K562 (cell line): Measurements from ENCODE around the gene P2RY14. TPM values are rescaled to one million over a fixed set of nuclear protein-coding genes. Genes with fewer than 3 reads are reported as not detected.

Source experiments
- ATAC-seq: fragments of 200-7000 bp; cut with Tn5 transposase; 3 replicates; pipeline ENCODE4 v1.9.1; 2020; ENCODE audit warnings: moderate library complexity
- BruUV-seq: library from RNA; stranded (reverse); fragments of 400-500 nt; replicated peaks from 2 replicates; lab custom pipeline; 2021; lab: Mats Ljungman, UMichigan
- CTCF ChIA-PET: fragments of 300-600 bp; formaldehyde crosslinking; extraction: SDS; loops from one replicate; lab custom pipeline; 2021; ENCODE audit warnings: low intra/inter-chr PET ratio; lab: Yijun Ruan, JAX
- POLR2A ChIA-PET: fragments of 300-600, 350-650 bp; sonication (Branson Sonifier 250); formaldehyde crosslinking; extraction: SDS; loops from one replicate; lab custom pipeline; 2021; ENCODE audit warnings: antibody characterized with exemption, inconsistent platforms; lab: Yijun Ruan, JAX
- DNase-seq, 4 experiments: peaks; one replicate each; pipeline versions ENCODE4 v3.0.0 to v3.0.0-alpha.2; 2011 to 2018; ENCODE audit warnings: low spot score in 3 of 4, mixed read lengths in 3 of 4; ENCODE audit errors: extremely low read depth in 1 of 4
- FAIRE-seq: peaks from 2 replicates; lab custom pipeline; 2011; peaks lifted over from hg19 to GRCh38; lab: Jason Lieb, UNC
- H2AFZ ChIP-seq: 2 replicates; pipeline ENCODE4 v1.6.0; 2011; ENCODE audit warnings: low read depth, low read length, control low read depth, inconsistent platforms
- H3K27ac ChIP-seq: fragments of 200-600 bp; 3 replicates; pipeline ENCODE4 v1.8.0; 2011; ENCODE audit warnings: low read depth, mild to moderate bottlenecking, control low read depth, inconsistent platforms, low read length, moderate library complexity, mixed read lengths; ENCODE audit errors: extremely low read depth
- H3K27me3 ChIP-seq, 2 experiments: fragments of 300-600 bp in 1 of 2; 2 replicates in 1 of 2; 3 replicates in 1 of 2; pipeline versions ENCODE4 v1.6.0 to v1.8.0; 2011; ENCODE audit warnings: inconsistent platforms in 2 of 2, low read length in 2 of 2, mild to moderate bottlenecking in 1 of 2, mixed read lengths in 1 of 2, moderate library complexity in 1 of 2; ENCODE audit not compliant: control insufficient read depth in 2 of 2, insufficient read depth in 2 of 2
- H3K36me3 ChIP-seq: fragments of 300-600 bp; 3 replicates; pipeline ENCODE4 v1.8.0; 2011; ENCODE audit warnings: mild to moderate bottlenecking, low read length, inconsistent platforms; ENCODE audit not compliant: control insufficient read depth, insufficient read depth
- H3K4me1 ChIP-seq, 2 experiments: fragments of 200-600 bp in 1 of 2; replicated peaks in 1 of 2; 2 replicates in 1 of 2; 3 replicates in 1 of 2; pipeline versions ENCODE4 v1.5.1 to v1.8.0; 2011; ENCODE audit warnings: inconsistent platforms in 2 of 2, low read length in 2 of 2, mild to moderate bottlenecking in 1 of 2, mixed read lengths in 1 of 2, moderate library complexity in 1 of 2; ENCODE audit not compliant: control insufficient read depth in 2 of 2, insufficient read depth in 2 of 2
- H3K4me2 ChIP-seq: 2 replicates; pipeline ENCODE4 v1.6.1; 2011; ENCODE audit warnings: low read length, control low read depth, inconsistent platforms, mixed read lengths; ENCODE audit not compliant: insufficient read depth
- H3K4me3 ChIP-seq: fragments of 200-600 bp; sonication (generic), shearing (Covaris generic); 2 replicates; pipeline ENCODE4 v1.5.1; 2016; ENCODE audit warnings: control low read depth, inconsistent platforms
- H3K79me2 ChIP-seq: fragments of 200-600 bp; 3 replicates; pipeline ENCODE4 v1.8.0; 2011; ENCODE audit warnings: low read length, inconsistent platforms; ENCODE audit not compliant: control insufficient read depth, insufficient read depth
- H3K9ac ChIP-seq, 2 experiments: 2 replicates each; pipeline versions ENCODE4 v1.6.0 to v1.6.1; 2011; ENCODE audit warnings: low read depth in 2 of 2, low read length in 2 of 2, control low read depth in 1 of 2, inconsistent platforms in 1 of 2, mild to moderate bottlenecking in 1 of 2, mixed read lengths in 1 of 2; ENCODE audit not compliant: insufficient read depth in 1 of 2
- H3K9me1 ChIP-seq: one replicate; pipeline ENCODE4 v1.6.0; 2011; ENCODE audit warnings: inconsistent platforms, mild to moderate bottlenecking, low read length, moderate library complexity; ENCODE audit not compliant: control insufficient read depth, insufficient read depth
- H3K9me3 ChIP-seq: replicated peaks from 2 replicates; pipeline ENCODE4 v1.5.1; 2011; ENCODE audit warnings: low read depth, low read length, inconsistent platforms; ENCODE audit not compliant: control insufficient read depth, insufficient read depth
- H4K20me1 ChIP-seq: replicated peaks from 2 replicates; pipeline ENCODE4 v1.6.1; 2011; ENCODE audit warnings: low read length, inconsistent platforms, mixed read lengths; ENCODE audit not compliant: control insufficient read depth, insufficient read depth
- ARID3A ChIP-seq: IDR thresholded peaks from 2 replicates; pipeline ENCODE4 v1.6.1; 2012; ENCODE audit warnings: low read depth, low read length, improper control_type of control experiment, borderline replicate concordance
- CREBBP ChIP-seq: IDR thresholded peaks from one replicate; pipeline ENCODE4 v1.6.1; 2012; ENCODE audit warnings: low read depth, mild to moderate bottlenecking, control low read depth, inconsistent platforms, low read length
- ETV5 ChIP-seq: sonication (generic); formaldehyde crosslinking; IDR thresholded peaks from 2 replicates; pipeline ENCODE4 v1.4.0; 2020; ENCODE audit warnings: low read depth, mild to moderate bottlenecking, missing genetic modification reagents
- HDAC1 ChIP-seq, 2 experiments: fragments of 450-650 bp; IDR thresholded peaks; 2 replicates each; pipeline ENCODE4 v1.6.1; 2016 to 2017; ENCODE audit warnings: inconsistent platforms in 1 of 2, mild to moderate bottlenecking in 1 of 2, moderate library complexity in 1 of 2
- KDM5B ChIP-seq: fragments of 200-600 bp; sonication (generic); IDR thresholded peaks from 2 replicates; pipeline ENCODE4 v1.6.1; 2012; ENCODE audit warnings: low read depth, mild to moderate bottlenecking, moderate library complexity, low read length, control low read depth, inconsistent platforms; ENCODE audit not compliant: insufficient replicate concordance
- PTTG1 ChIP-seq: fragments of 450-650 bp; IDR thresholded peaks from 2 replicates; pipeline ENCODE4 v1.6.1; 2016; ENCODE audit warnings: low read depth, mild to moderate bottlenecking, missing genetic modification characterization, missing compliant biosample characterization
- ZC3H11A ChIP-seq: IDR thresholded peaks from 2 replicates; pipeline ENCODE4 v1.6.1; 2012; ENCODE audit warnings: low read depth, low read length, improper control_type of control experiment
- ZC3H8 ChIP-seq: fragments of 450-650 bp; IDR thresholded peaks from 2 replicates; pipeline ENCODE4 v1.6.1; 2017
- ZKSCAN3 ChIP-seq: fragments of 250-450 bp; sonication (Bioruptor Pico); IDR thresholded peaks from 2 replicates; pipeline ENCODE4 v1.4.0; 2020
- ZNF655 ChIP-seq: fragments of 250-450 bp; sonication (Bioruptor Pico); IDR thresholded peaks from 2 replicates; pipeline ENCODE4 v1.5.0; 2021
- WGBS: fragments of 100-300 bp; shearing (Covaris generic); methylation state at CpG from one replicate; pipeline ENCODE4 v1.1.6; 2016; ENCODE audit warnings: low coverage, mixed read lengths; ENCODE audit not compliant: insufficient coverage; ENCODE audit errors: missing lambda C conversion rate; 5-methylcytosine and 5-hydroxymethylcytosine counted together
- in situ Hi-C: fragments of 300-500 bp; cut with MboI; formaldehyde crosslinking; loops from 4 replicates; pipeline ENCODE4 v1.15.0; 2018; ENCODE audit warnings: inconsistent platforms, mixed read lengths
- intact Hi-C: fragments of 100-400 bp; cut with micrococcal nuclease; formaldehyde crosslinking; loops from 2 replicates; pipeline ENCODE4 v1.14.2; 2022
- polyA plus RNA-seq, 8 experiments: library from polyadenylated mRNA; depleted of rRNA in 4 of 8; stranded (reverse) in 5 of 8; unstranded in 3 of 8; fragments of >200 nt; fragmentation: Nextera tagmentation in 2 of 8; fragmentation: Illumina TruSeq in 1 of 8; extraction: Ambion mirVana in 2 of 8; extraction: Trizol in 1 of 8; gene quantifications; 2 replicates each; pipeline versions ENCODE4 v1.2.1 to v1.2.3, GENCODE V29; 2011 to 2014; ENCODE audit warnings: inconsistent platforms in 1 of 8, missing spikeins in 1 of 8
- total RNA-seq, 7 experiments: library from RNA; depleted of rRNA in 6 of 7; stranded (reverse); fragments of >200 nt in 6 of 7; fragmentation: Illumina TruSeq in 2 of 7; extraction: Trizol in 2 of 7; gene quantifications; 2 replicates each; pipeline versions ENCODE4 v1.2.1 to v1.2.3, GENCODE V29; 2011 to 2021; ENCODE audit warnings: low replicate concordance in 1 of 7

The P2RY14 gene
- total and polyA plus RNA-seq, 9 of the 15 experiments (the other 6 are each of a cell fraction or from before 2014, with no cell fraction given): not detected

- intact Hi-C loops: no loop called here
- no peak for DNase-seq
- 6% methylated on average over 6 of the region's 6 CpGs for WGBS
- Histone ChIP-seq H3K9ac (no peak overlapping the region), H2AFZ (no peak overlapping the region), H3K4me2 (no peak overlapping the region), H3K79me2 (no peaks in the 10 kb centered on the region), H4K20me1 (no peaks in the 10 kb centered on the region), H3K27ac (no peak overlapping the region), H3K4me1 (no peaks in the 10 kb centered on the region), H3K4me3 (no peak overlapping the region), H3K27me3 (peaks cover 3 to 11% of the 10 kb centered on the region in 2 experiments; a peak in 4 of 5 replicates), H3K36me3 (no peaks in the 10 kb centered on the region), H3K9me1 (no peaks in the 10 kb centered on the region), H3K9me3 (no peaks in the 10 kb centered on the region)
- ChIA-PET CTCF (no interaction called here), POLR2A (interaction anchor here (0.8 kb wide), 1 partner anchor 26 kb away, joined by 3 read pairs; no protein-coding TSS in a partner anchor)
- no peak for FAIRE-seq
- TF ChIP-seq ARID3A (no peak), ZNF655 (CRISPR knock-in tag) (no peak), KDM5B (no peak), CREBBP (no peak), HDAC1 (IDR thresholded peaks at IDR 0.05) (no peak), ZC3H11A (no peak), PTTG1 (tag) (no peak), ZKSCAN3 (CRISPR knock-in tag) (no peak), ZC3H8 (no peak), ETV5 (CRISPR knock-in tag) (no peak)
- no peak for ATAC-seq
- BruUV-seq: no TSS peak
- in situ Hi-C loops: loop anchor here (25.0 kb wide), 1 partner anchor 602 kb away; no protein-coding TSS in a partner anchor
Observed at GRCh38 chr3:151234825-151235224, 43.5 kb downstream of the P2RY14 start.
